ENCODE data around the gene PCSK9.

PCSK9 gene

DNA sequence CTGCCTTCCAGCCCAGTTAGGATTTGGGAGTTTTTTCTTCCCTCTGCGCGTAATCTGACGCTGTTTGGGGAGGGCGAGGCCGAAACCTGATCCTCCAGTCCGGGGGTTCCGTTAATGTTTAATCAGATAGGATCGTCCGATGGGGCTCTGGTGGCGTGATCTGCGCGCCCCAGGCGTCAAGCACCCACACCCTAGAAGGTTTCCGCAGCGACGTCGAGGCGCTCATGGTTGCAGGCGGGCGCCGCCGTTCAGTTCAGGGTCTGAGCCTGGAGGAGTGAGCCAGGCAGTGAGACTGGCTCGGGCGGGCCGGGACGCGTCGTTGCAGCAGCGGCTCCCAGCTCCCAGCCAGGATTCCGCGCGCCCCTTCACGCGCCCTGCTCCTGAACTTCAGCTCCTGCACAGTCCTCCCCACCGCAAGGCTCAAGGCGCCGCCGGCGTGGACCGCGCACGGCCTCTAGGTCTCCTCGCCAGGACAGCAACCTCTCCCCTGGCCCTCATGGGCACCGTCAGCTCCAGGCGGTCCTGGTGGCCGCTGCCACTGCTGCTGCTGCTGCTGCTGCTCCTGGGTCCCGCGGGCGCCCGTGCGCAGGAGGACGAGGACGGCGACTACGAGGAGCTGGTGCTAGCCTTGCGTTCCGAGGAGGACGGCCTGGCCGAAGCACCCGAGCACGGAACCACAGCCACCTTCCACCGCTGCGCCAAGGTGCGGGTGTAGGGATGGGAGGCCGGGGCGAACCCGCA lies at the start of gene PCSK9:
TSS of gene PCSK9 (plus strand) at position 207 of the 741 bp plus-strand sequence. CDS start at position 497, 290 bp downstream.
- H3K27me3 ChIP-seq (ENCODE audit: control insufficient read depth in 1 of 2, insufficient read depth in 2 of 2, low read length in 2 of 2), result peaks cover 0 to 17% of the 10 kb centered on the region in 2 donors
- H3K4me1 ChIP-seq (ENCODE audit: control insufficient read depth in 1 of 2, insufficient read depth in 2 of 2, low read length in 2 of 2), result peaks cover 16 to 18% of the 10 kb centered on the region in 2 donors
- H3K36me3 ChIP-seq (ENCODE audit: control insufficient read depth in 1 of 2, insufficient read depth in 2 of 2, low read length in 2 of 2), result peaks cover 0 to 4% of the 10 kb centered on the region in 2 donors
- peak within 1 kb of the TSS; percentile 59 to 68 for H3K4me3 ChIP-seq (ENCODE audit: low read depth in 1 of 2, low read length in 2 of 2)
- no peak within 1 kb of the TSS for H3K27ac ChIP-seq (ENCODE audit: low read depth, low read length)
- H3K9me3 ChIP-seq (ENCODE audit: control insufficient read depth in 1 of 2, low read length in 2 of 2), result no peaks in the 10 kb centered on the region
- H3K9ac ChIP-seq (ENCODE audit: low read depth in 1 of 2, low read length in 2 of 2), result peak within 1 kb of the TSS in 1 of 2 donors; percentile 49

DNA sequence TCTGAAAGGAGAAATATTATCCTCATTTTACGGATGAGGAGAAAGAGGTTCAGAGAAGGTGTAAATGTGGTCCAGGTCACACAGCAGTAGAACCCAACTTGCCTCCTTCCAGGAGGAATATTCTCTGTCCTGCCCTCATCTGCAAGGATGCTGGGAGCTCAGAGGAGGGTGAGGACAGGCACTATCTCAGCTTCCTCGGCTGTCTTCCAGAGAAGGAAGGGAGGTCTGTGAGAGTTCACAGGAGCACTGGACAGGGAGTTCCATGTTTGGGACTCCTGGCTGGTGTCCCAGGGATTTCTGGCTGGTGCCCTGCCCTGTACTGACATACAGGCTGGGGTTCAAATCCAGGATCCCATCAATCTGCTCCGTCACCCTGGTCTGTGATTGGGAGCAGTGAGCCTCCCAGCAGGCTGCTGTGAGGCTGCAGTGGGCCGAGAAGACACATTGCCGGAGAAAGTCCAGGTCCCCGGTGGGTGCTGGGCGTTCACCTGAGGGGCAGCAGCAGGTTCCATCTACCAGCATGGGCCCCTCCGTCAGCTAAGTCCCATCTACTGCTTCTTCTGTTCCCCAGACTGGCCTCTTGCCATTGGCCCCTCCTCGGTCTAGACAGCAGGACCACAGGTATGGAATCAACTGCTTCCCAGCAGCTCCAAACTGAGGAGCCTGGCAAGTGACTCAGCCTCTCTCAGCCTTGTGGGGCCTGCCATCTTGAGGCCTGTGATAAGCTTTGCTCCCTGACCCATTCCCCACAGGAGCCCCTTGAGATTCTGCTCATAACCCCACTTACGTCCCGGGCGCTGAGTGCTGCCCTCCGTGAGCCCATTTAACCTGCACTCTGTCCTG lies 49.2 kb upstream of the PCSK9 start:
- no peaks in the 10 kb centered on the region for H3K27me3 ChIP-seq (ENCODE audit: control insufficient read depth in 1 of 2, insufficient read depth in 2 of 2, low read length in 2 of 2)
- H3K36me3 ChIP-seq (ENCODE audit: control insufficient read depth in 1 of 2, insufficient read depth in 2 of 2, low read length in 2 of 2), result no peaks in the 10 kb centered on the region
- no peaks in the 10 kb centered on the region for H3K9me3 ChIP-seq (ENCODE audit: control insufficient read depth in 1 of 2, low read length in 2 of 2)
- H3K9ac ChIP-seq (ENCODE audit: low read depth in 1 of 2, low read length in 2 of 2), result no peak overlapping the region
- no peaks in the 10 kb centered on the region for H3K4me1 ChIP-seq (ENCODE audit: control insufficient read depth in 1 of 2, insufficient read depth in 2 of 2, low read length in 2 of 2)
- no peak overlapping the region for H3K4me3 ChIP-seq (ENCODE audit: low read depth in 1 of 2, low read length in 2 of 2)
- no peak overlapping the region for H3K27ac ChIP-seq (ENCODE audit: low read depth, low read length)

DNA sequence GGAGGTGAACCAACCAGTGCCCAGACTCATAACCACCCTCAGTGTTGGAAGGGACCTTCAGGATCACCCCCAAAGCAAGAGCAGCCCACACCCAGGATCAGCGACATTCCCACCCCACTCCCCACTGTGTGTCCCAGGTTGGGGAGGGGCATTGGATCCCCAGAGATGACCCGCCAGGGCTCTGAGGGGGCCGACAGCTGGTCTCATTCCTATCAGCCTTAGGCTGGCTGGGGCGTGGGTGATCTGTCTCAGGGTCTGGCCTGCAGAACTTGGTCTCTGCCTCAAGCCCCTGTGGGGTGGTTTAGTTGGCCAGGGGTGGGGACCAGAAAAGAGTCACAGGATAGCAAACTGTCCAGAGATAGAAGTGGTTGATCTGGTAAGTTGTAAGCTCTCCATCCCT lies 48.4 kb upstream of the PCSK9 start:
- H3K9ac ChIP-seq (ENCODE audit: low read depth in 1 of 2, low read length in 2 of 2), result no peak overlapping the region
- no peaks in the 10 kb centered on the region for H3K4me1 ChIP-seq (ENCODE audit: control insufficient read depth in 1 of 2, insufficient read depth in 2 of 2, low read length in 2 of 2)
- no peaks in the 10 kb centered on the region for H3K9me3 ChIP-seq (ENCODE audit: control insufficient read depth in 1 of 2, low read length in 2 of 2)
- no peaks in the 10 kb centered on the region for H3K36me3 ChIP-seq (ENCODE audit: control insufficient read depth in 1 of 2, insufficient read depth in 2 of 2, low read length in 2 of 2)
- H3K27me3 ChIP-seq (ENCODE audit: control insufficient read depth in 1 of 2, insufficient read depth in 2 of 2, low read length in 2 of 2), result peaks cover 0 to 3% of the 10 kb centered on the region in 2 donors
- no peak overlapping the region for H3K27ac ChIP-seq (ENCODE audit: low read depth, low read length)
- no peak overlapping the region for H3K4me3 ChIP-seq (ENCODE audit: low read depth in 1 of 2, low read length in 2 of 2)

DNA sequence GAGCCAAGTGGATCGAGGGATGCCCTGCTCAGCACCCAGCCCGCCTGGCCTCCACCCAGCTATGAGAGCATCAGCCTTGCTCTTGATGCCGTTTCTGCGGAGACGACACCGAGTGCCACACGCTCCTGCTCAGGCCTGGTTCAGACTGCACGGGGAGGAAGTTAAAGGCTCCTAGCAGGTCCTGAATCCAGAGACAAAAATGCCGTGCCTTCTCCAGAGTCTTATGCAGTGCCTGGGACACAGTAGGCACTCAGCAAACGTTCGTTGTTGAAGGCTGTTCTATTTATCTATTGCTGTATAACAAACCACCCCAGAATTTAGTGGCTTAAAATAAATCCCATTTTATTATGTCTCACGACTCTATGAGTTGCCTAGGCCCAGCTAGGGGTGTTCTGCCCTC lies 47.4 kb upstream of the PCSK9 start:
- Histone ChIP-seq H3K9me3 (ENCODE audit: control insufficient read depth in 1 of 2, low read length in 2 of 2) (no peaks in the 10 kb centered on the region), H3K27me3 (ENCODE audit: control insufficient read depth in 1 of 2, insufficient read depth in 2 of 2, low read length in 2 of 2) (peaks cover under 1 to 11% of the 10 kb centered on the region in 2 donors), H3K9ac (ENCODE audit: low read depth in 1 of 2, low read length in 2 of 2) (no peak overlapping the region), H3K27ac (ENCODE audit: low read depth, low read length) (no peak overlapping the region), H3K36me3 (ENCODE audit: control insufficient read depth in 1 of 2, insufficient read depth in 2 of 2, low read length in 2 of 2) (no peaks in the 10 kb centered on the region), H3K4me3 (ENCODE audit: low read depth in 1 of 2, low read length in 2 of 2) (no peak overlapping the region), H3K4me1 (ENCODE audit: control insufficient read depth in 1 of 2, insufficient read depth in 2 of 2, low read length in 2 of 2) (no peaks in the 10 kb centered on the region)

DNA sequence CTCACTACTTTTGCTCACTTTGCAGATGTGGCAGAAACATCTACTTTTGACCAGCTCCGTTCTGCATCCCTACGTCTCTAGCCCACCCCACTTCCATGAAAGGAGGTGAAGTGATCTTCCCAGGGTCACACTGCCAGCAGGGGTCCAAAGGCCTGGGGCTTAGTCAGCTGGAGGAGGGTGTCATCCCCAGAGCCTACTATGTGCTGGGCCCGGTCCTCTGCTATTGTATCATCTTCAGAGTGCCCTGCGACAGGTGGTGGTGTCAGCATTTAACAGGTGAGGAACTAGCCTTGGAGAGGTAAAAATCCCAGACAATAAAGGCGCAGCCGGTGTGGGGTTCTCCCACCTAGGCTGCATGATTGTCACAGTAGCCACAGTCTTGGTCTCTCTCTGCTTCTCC lies 46.2 kb upstream of the PCSK9 start:
- H3K9ac ChIP-seq (ENCODE audit: low read depth in 1 of 2, low read length in 2 of 2), result no peak overlapping the region
- no peak overlapping the region for H3K4me3 ChIP-seq (ENCODE audit: low read depth in 1 of 2, low read length in 2 of 2)
- H3K4me1 ChIP-seq (ENCODE audit: control insufficient read depth in 1 of 2, insufficient read depth in 2 of 2, low read length in 2 of 2), result no peaks in the 10 kb centered on the region
- H3K36me3 ChIP-seq (ENCODE audit: control insufficient read depth in 1 of 2, insufficient read depth in 2 of 2, low read length in 2 of 2), result no peaks in the 10 kb centered on the region
- no peaks in the 10 kb centered on the region for H3K9me3 ChIP-seq (ENCODE audit: control insufficient read depth in 1 of 2, low read length in 2 of 2)
- H3K27ac ChIP-seq (ENCODE audit: low read depth, low read length), result no peak overlapping the region
- peaks cover 8 to 21% of the 10 kb centered on the region in 2 donors for H3K27me3 ChIP-seq (ENCODE audit: control insufficient read depth in 1 of 2, insufficient read depth in 2 of 2, low read length in 2 of 2)

DNA sequence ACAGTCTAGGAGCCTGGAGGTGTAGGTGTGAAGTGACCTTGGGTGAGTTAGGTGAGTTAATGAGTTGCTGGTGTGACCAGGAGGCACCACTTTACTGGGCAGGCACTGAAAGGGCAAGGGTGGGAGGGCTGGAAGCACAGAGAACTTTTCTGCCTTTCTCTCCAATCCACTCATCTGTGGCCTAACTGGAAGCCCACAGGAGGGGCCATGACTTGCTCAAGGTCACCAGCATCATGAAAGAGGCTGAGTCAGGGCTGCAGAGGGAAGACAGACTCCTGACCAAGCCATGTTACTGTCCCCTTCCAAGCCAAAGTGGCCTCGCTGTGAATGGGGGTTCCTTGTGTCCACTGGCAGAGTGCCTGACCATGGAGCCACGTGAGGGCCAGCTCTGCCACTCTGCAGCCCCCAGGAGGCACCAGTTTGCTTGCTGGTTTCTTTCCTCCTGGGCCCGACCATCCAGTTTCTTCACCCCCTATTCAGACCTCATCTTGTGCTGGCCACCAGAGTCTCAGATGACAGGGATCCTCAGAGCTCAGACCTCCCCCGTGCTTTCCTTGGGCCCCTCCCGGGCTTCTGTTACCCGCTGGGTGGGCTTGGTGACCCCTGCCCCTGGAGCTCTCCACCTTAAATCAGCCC lies 44.9 kb upstream of the PCSK9 start:
- H3K4me1 ChIP-seq (ENCODE audit: control insufficient read depth in 1 of 2, insufficient read depth in 2 of 2, low read length in 2 of 2), result no peaks in the 10 kb centered on the region
- H3K36me3 ChIP-seq (ENCODE audit: control insufficient read depth in 1 of 2, insufficient read depth in 2 of 2, low read length in 2 of 2), result no peaks in the 10 kb centered on the region
- no peak overlapping the region for H3K4me3 ChIP-seq (ENCODE audit: low read depth in 1 of 2, low read length in 2 of 2)
- no peak overlapping the region for H3K27ac ChIP-seq (ENCODE audit: low read depth, low read length)
- H3K9ac ChIP-seq (ENCODE audit: low read depth in 1 of 2, low read length in 2 of 2), result no peak overlapping the region
- no peaks in the 10 kb centered on the region for H3K9me3 ChIP-seq (ENCODE audit: control insufficient read depth in 1 of 2, low read length in 2 of 2)
- peaks cover 8 to 24% of the 10 kb centered on the region in 2 donors for H3K27me3 ChIP-seq (ENCODE audit: control insufficient read depth in 1 of 2, insufficient read depth in 2 of 2, low read length in 2 of 2)

DNA sequence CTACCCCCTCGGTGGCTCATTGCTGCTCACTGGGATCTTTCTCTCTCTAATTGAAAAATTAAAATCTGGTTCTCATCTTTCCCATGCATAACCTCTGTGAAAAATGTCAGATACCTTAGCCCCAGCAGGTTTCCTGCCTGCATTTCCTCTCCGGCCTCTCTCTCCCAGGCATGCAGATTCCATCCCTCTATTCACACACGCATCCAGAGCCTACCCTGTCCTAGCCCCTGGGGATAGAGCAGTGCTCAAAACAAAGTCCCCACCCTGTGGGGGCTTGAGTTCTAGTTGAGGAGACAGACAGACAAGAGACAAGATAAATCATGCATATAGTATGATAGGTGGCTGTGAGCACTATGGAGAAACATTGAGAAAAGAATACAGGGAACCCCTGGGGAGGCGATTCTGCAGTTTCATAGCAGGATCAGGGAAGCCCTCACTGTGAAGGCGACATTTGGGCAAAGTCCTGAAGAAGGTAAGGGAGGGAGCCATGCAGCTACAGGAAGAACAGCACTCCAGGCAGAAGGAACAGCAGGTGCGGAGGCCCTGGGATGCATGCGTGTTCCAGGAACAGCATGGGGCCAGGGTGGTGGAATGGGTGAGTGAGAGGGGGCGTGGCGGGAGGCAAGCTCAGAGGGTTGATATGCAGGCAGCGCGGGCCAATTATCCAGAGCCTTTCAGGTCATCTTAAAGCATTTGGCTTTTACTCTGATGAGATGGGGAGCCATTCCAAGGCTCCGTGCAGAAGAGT lies 44.2 kb upstream of the PCSK9 start:
- Histone ChIP-seq H3K4me3 (ENCODE audit: low read depth in 1 of 2, low read length in 2 of 2) (no peak overlapping the region), H3K27ac (ENCODE audit: low read depth, low read length) (no peak overlapping the region), H3K27me3 (ENCODE audit: control insufficient read depth in 1 of 2, insufficient read depth in 2 of 2, low read length in 2 of 2) (peaks cover 8 to 24% of the 10 kb centered on the region in 2 donors), H3K4me1 (ENCODE audit: control insufficient read depth in 1 of 2, insufficient read depth in 2 of 2, low read length in 2 of 2) (no peaks in the 10 kb centered on the region), H3K36me3 (ENCODE audit: control insufficient read depth in 1 of 2, insufficient read depth in 2 of 2, low read length in 2 of 2) (no peaks in the 10 kb centered on the region), H3K9me3 (ENCODE audit: control insufficient read depth in 1 of 2, low read length in 2 of 2) (no peaks in the 10 kb centered on the region), H3K9ac (ENCODE audit: low read depth in 1 of 2, low read length in 2 of 2) (no peak overlapping the region)

DNA sequence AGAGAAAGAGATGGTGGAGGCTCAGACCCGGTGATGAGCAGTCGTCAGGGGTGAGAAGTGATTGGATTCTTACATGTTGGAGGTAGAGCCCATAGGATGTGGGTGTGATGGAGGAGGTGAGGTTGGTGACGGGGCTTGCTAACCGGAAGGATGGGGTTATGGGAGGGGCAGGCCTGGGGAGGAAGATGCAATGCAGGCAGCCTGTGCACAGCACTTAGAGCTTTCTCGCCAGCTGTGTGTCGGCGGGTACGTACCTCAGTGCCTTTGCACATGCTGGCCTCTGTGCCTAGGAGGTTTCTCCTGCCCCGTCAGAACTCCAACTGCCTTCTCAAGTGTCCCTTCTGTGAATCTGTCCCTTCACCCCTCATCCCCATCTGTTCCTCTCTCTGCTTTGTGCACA lies 43.5 kb upstream of the PCSK9 start:
- Histone ChIP-seq H3K9me3 (ENCODE audit: control insufficient read depth in 1 of 2, low read length in 2 of 2) (no peaks in the 10 kb centered on the region), H3K27ac (ENCODE audit: low read depth, low read length) (no peak overlapping the region), H3K4me3 (ENCODE audit: low read depth in 1 of 2, low read length in 2 of 2) (no peak overlapping the region), H3K36me3 (ENCODE audit: control insufficient read depth in 1 of 2, insufficient read depth in 2 of 2, low read length in 2 of 2) (no peaks in the 10 kb centered on the region), H3K4me1 (ENCODE audit: control insufficient read depth in 1 of 2, insufficient read depth in 2 of 2, low read length in 2 of 2) (no peaks in the 10 kb centered on the region), H3K27me3 (ENCODE audit: control insufficient read depth in 1 of 2, insufficient read depth in 2 of 2, low read length in 2 of 2) (peaks cover 8 to 29% of the 10 kb centered on the region in 2 donors), H3K9ac (ENCODE audit: low read depth in 1 of 2, low read length in 2 of 2) (no peak overlapping the region)

DNA sequence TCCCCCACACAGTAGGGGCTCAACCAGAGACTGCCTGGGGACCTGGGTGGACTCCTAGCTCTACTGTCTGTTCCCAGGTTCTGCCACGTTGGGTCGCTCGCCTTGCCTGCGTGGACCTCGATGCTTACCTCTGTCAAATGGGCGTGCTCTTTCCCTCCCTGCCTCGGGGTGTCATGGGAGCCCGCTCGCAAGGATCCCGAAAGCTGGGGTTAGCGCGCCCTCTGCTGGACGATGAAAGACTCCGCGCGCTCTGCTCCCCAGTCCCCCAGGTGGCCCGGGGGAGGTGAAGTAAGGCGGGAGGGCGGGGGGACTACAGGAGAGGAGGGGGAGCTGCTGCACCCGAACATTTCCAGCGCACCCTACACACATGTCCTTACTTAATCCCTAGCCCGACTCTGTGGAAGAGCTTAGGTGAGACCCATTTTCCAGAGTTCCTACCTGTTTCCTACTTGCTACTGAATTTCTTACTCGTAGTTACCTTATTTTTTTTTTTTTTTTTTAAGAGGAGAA lies 42.9 kb upstream of the PCSK9 start:
- Histone ChIP-seq H3K27me3 (ENCODE audit: control insufficient read depth in 1 of 2, insufficient read depth in 2 of 2, low read length in 2 of 2) (peaks cover 8 to 30% of the 10 kb centered on the region in 2 donors), H3K4me3 (ENCODE audit: low read depth in 1 of 2, low read length in 2 of 2) (peak overlapping the region in 1 of 2 donors; percentile 30), H3K4me1 (ENCODE audit: control insufficient read depth in 1 of 2, insufficient read depth in 2 of 2, low read length in 2 of 2) (no peaks in the 10 kb centered on the region)

More for the DNA sequence above, 42.9 kb upstream of the PCSK9 start:
- H3K9me3 ChIP-seq (ENCODE audit: control insufficient read depth in 1 of 2, low read length in 2 of 2), result no peaks in the 10 kb centered on the region
- H3K36me3 ChIP-seq (ENCODE audit: control insufficient read depth in 1 of 2, insufficient read depth in 2 of 2, low read length in 2 of 2), result no peaks in the 10 kb centered on the region
- H3K9ac ChIP-seq (ENCODE audit: low read depth in 1 of 2, low read length in 2 of 2), result no peak overlapping the region
- H3K27ac ChIP-seq (ENCODE audit: low read depth, low read length), result no peak overlapping the region

All from duodenal mucosa (tissue), 2 donors.